ENCODE results near the gene ADAM12.

ADAM12 gene

DNA sequence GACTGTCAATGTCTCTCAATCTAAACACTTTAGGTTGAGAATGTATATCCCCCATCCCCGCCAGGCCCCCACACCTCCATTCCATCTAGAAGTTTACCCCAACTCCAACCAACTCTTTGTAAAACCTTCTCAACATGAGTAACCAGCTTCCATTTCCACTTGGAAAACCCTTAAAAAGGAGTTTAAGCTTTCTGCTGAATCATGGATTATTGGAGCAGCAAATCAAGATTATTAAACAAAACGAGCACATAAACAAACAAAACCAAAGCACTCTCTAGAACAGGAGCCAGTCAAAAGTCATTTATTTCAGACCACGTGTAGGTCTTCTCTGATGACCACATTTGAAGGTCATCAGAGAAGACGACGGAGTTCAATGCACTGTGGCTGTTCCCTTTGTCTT, 278.4 kb downstream of the ADAM12 start:
- no peak overlapping the region for H3K27ac ChIP-seq (ENCODE audit: insufficient read depth, low read depth, low read length, poor library complexity, severe bottlenecking)
- no peaks in the 10 kb centered on the region for H3K4me1 ChIP-seq (ENCODE audit: control insufficient read depth, insufficient read depth, low read length)
- no peak overlapping the region for H3K4me3 ChIP-seq (ENCODE audit: insufficient read depth, low read depth, low read length)
- no peaks in the 10 kb centered on the region for H3K27me3 ChIP-seq (ENCODE audit: control insufficient read depth, insufficient read depth, low read length, poor library complexity, severe bottlenecking)
- WGBS, 2 experiments: 96% methylated on average over 5 of the region's 5 CpGs
- no peaks in the 10 kb centered on the region for H3K36me3 ChIP-seq (ENCODE audit: control insufficient read depth, insufficient read depth, low read length)
- H3K9me3 ChIP-seq (ENCODE audit: control insufficient read depth, low read length): no peaks in the 10 kb centered on the region

DNA sequence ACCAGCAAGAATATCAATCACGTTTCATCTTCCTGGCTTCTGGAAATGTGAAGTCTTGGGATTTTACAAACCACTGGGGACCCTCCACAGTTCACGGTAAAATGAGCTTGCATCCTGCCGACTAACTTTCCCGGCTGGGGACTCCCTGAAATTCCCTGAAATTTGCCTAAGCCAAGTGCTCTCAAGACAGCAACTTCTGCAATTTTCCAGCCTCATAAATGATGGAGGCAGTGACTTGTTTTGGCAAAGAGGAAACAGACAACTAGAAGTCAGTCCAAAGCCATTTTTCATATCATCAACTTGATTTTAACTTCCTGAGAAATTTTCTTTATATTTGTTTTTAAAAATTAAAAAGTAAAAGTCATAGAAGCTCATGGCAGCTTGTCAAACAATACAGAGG, 279.6 kb downstream of the ADAM12 start:
- WGBS, 2 experiments: 86 to 88% methylated on average over 4 of the region's 4 CpGs
- Histone ChIP-seq H3K9me3 (ENCODE audit: control insufficient read depth, low read length) (no peaks in the 10 kb centered on the region), H3K27me3 (ENCODE audit: control insufficient read depth, insufficient read depth, low read length, poor library complexity, severe bottlenecking) (no peaks in the 10 kb centered on the region), H3K27ac (ENCODE audit: insufficient read depth, low read depth, low read length, poor library complexity, severe bottlenecking) (no peak overlapping the region), H3K36me3 (ENCODE audit: control insufficient read depth, insufficient read depth, low read length) (no peaks in the 10 kb centered on the region), H3K4me1 (ENCODE audit: control insufficient read depth, insufficient read depth, low read length) (no peaks in the 10 kb centered on the region), H3K4me3 (ENCODE audit: insufficient read depth, low read depth, low read length) (no peak overlapping the region)

DNA sequence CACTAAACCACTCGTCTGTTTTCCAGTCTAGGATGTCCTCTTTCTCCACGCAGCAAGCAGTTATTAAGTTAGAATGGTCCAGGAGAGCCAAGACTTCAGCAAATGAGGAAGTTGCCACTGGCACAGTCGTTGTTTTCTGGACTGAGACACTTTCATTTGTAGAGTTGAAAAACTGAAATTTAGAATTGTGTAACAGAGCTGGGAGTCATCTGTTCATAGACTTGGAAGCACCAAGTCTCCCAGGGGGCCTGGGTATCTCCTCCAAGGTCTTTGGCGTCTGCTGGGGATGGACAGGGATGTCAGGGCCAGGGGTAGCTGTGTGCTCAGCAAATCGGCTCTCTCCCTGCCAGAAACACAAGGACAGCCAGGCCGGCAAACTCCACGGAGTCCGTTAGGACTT, 283.5 kb downstream of the ADAM12 start:
- no peaks in the 10 kb centered on the region for H3K9me3 ChIP-seq (ENCODE audit: control insufficient read depth, low read length)
- no peaks in the 10 kb centered on the region for H3K4me1 ChIP-seq (ENCODE audit: control insufficient read depth, insufficient read depth, low read length)
- H3K36me3 ChIP-seq (ENCODE audit: control insufficient read depth, insufficient read depth, low read length): no peaks in the 10 kb centered on the region
- H3K4me3 ChIP-seq (ENCODE audit: insufficient read depth, low read depth, low read length): no peak overlapping the region
- H3K27me3 ChIP-seq (ENCODE audit: control insufficient read depth, insufficient read depth, low read length, poor library complexity, severe bottlenecking): no peaks in the 10 kb centered on the region
- no peak overlapping the region for H3K27ac ChIP-seq (ENCODE audit: insufficient read depth, low read depth, low read length, poor library complexity, severe bottlenecking)
- WGBS, 2 experiments: 89 to 91% methylated on average over 8 of the region's 8 CpGs

DNA sequence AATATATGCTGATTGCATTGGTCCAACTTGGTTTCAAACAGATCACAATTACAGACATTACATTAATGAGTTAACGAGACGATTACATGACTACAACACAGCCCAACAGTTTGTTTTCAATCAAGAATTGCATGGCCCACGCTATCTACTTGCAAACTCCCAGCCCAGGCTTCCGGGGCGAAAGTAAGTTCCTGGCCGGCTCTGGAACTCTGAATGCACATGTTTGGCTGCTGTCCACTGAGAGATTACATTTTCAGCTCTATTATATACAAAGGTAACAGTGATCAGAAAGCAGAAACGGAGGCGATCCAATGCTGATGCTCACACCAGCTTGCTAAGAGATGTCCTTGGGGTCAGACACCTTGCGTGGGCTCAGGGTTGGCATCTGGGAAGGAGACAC, 285.6 kb downstream of the ADAM12 start:
- H3K9me3 ChIP-seq (ENCODE audit: control insufficient read depth, low read length): no peaks in the 10 kb centered on the region
- no peak overlapping the region for H3K27ac ChIP-seq (ENCODE audit: insufficient read depth, low read depth, low read length, poor library complexity, severe bottlenecking)
- 92 to 94% methylated on average over 9 of the region's 9 CpGs for WGBS, 2 experiments
- H3K27me3 ChIP-seq (ENCODE audit: control insufficient read depth, insufficient read depth, low read length, poor library complexity, severe bottlenecking): no peaks in the 10 kb centered on the region
- no peak overlapping the region for H3K4me3 ChIP-seq (ENCODE audit: insufficient read depth, low read depth, low read length)
- no peaks in the 10 kb centered on the region for H3K36me3 ChIP-seq (ENCODE audit: control insufficient read depth, insufficient read depth, low read length)
- H3K4me1 ChIP-seq (ENCODE audit: control insufficient read depth, insufficient read depth, low read length): no peaks in the 10 kb centered on the region

DNA sequence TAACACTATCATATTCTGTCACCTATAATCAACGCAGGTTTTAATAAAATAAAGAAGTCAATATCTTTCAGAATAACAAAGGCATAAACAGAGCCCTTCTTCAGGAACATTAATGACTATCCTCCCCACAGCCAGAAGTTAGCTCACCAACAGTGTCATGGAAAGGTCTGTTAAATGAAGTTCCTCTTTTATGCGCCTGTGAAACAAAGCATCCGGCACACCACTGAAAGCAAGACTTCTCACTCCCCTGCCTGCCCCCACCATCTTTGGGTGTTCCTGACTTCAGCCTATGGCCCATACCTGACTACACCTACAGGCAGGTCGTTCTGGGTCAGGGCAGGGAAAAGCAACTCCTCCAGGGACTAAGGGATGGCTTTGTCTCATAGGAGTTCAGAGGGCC, 286.5 kb downstream of the ADAM12 start:
- no peak overlapping the region for H3K27ac ChIP-seq (ENCODE audit: insufficient read depth, low read depth, low read length, poor library complexity, severe bottlenecking)
- no peaks in the 10 kb centered on the region for H3K36me3 ChIP-seq (ENCODE audit: control insufficient read depth, insufficient read depth, low read length)
- H3K27me3 ChIP-seq (ENCODE audit: control insufficient read depth, insufficient read depth, low read length, poor library complexity, severe bottlenecking): no peaks in the 10 kb centered on the region
- 89 to 91% methylated on average over 3 to 4 of the region's 4 CpGs for WGBS, 2 experiments
- no peak overlapping the region for H3K4me3 ChIP-seq (ENCODE audit: insufficient read depth, low read depth, low read length)
- no peaks in the 10 kb centered on the region for H3K4me1 ChIP-seq (ENCODE audit: control insufficient read depth, insufficient read depth, low read length)
- no peaks in the 10 kb centered on the region for H3K9me3 ChIP-seq (ENCODE audit: control insufficient read depth, low read length)

DNA sequence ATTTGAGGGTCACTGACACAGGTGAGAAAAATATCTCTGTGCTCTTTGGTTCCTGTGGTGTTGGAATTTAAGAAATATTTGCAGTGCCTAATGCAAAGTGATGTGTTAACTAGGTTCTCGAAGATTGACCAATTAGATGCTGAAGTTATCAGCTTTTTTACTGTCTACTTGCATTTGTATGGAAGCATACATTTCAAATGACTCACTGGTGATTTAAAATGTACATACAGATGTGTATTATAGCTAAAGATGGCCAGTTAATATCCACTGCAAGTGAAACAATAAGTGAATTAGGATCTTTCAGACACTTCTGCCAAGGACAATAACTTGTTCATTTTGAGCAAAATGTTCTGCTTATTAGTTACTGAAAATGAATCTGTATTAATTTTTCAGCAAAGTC, 287.0 kb downstream of the ADAM12 start:
- H3K4me1 ChIP-seq (ENCODE audit: control insufficient read depth, insufficient read depth, low read length): no peaks in the 10 kb centered on the region
- WGBS, 2 experiments: 73 to 100% methylated on average over 1 of the region's 1 CpG
- no peaks in the 10 kb centered on the region for H3K36me3 ChIP-seq (ENCODE audit: control insufficient read depth, insufficient read depth, low read length)
- no peaks in the 10 kb centered on the region for H3K27me3 ChIP-seq (ENCODE audit: control insufficient read depth, insufficient read depth, low read length, poor library complexity, severe bottlenecking)
- H3K4me3 ChIP-seq (ENCODE audit: insufficient read depth, low read depth, low read length): no peak overlapping the region
- H3K9me3 ChIP-seq (ENCODE audit: control insufficient read depth, low read length): no peaks in the 10 kb centered on the region
- H3K27ac ChIP-seq (ENCODE audit: insufficient read depth, low read depth, low read length, poor library complexity, severe bottlenecking): no peak overlapping the region

DNA sequence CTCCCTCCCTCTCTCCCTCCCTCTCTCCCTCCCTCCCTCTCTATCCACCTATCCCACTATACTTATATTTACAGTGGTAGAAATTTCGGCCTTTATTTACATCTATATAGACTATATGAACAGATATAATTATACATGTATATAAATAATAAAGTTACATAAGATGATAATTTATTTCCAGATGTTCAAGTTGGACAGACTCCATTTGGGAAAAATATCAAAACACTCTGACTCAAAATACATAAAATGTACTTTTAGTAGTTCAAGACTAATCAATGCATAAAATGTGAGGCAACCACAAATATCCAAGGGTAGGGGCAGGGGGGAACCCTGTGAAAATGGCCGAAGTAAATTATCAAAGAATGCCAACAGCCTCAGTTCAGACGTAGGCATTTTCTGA, 288.9 kb downstream of the ADAM12 start:
- no peaks in the 10 kb centered on the region for H3K36me3 ChIP-seq (ENCODE audit: control insufficient read depth, insufficient read depth, low read length)
- WGBS, 2 experiments: 79 to 92% methylated on average over 2 of the region's 3 CpGs

DNA sequence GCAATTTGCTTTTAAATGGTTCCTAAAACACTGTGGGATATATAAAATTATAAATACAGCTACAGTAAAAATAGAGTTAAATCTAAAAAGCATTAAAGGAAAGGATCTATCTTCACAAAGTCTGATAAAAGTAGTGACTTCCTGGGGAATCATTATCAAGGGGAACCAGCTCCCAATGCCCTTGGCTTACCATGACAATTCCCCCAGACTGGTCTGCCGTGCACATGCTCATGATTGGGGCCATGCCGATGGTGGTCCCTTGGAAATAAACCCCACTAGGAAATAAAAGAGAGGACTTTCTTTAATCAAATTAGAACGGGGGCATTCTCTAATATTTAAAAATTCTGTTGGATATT, 290.1 kb downstream of the ADAM12 start:
- 89 to 100% methylated on average over 2 to 3 of the region's 3 CpGs for WGBS, 2 experiments
- no peaks in the 10 kb centered on the region for H3K27me3 ChIP-seq (ENCODE audit: control insufficient read depth, insufficient read depth, low read length, poor library complexity, severe bottlenecking)
- no peaks in the 10 kb centered on the region for H3K4me1 ChIP-seq (ENCODE audit: control insufficient read depth, insufficient read depth, low read length)
- no peaks in the 10 kb centered on the region for H3K9me3 ChIP-seq (ENCODE audit: control insufficient read depth, low read length)
- H3K27ac ChIP-seq (ENCODE audit: insufficient read depth, low read depth, low read length, poor library complexity, severe bottlenecking): no peak overlapping the region
- no peak overlapping the region for H3K4me3 ChIP-seq (ENCODE audit: insufficient read depth, low read depth, low read length)
- no peaks in the 10 kb centered on the region for H3K36me3 ChIP-seq (ENCODE audit: control insufficient read depth, insufficient read depth, low read length)

More for the DNA sequence above, 288.9 kb downstream of the ADAM12 start:
- Histone ChIP-seq H3K4me3 (ENCODE audit: insufficient read depth, low read depth, low read length) (no peak overlapping the region), H3K4me1 (ENCODE audit: control insufficient read depth, insufficient read depth, low read length) (no peaks in the 10 kb centered on the region), H3K27ac (ENCODE audit: insufficient read depth, low read depth, low read length, poor library complexity, severe bottlenecking) (no peak overlapping the region), H3K27me3 (ENCODE audit: control insufficient read depth, insufficient read depth, low read length, poor library complexity, severe bottlenecking) (no peaks in the 10 kb centered on the region), H3K9me3 (ENCODE audit: control insufficient read depth, low read length) (no peaks in the 10 kb centered on the region)

DNA sequence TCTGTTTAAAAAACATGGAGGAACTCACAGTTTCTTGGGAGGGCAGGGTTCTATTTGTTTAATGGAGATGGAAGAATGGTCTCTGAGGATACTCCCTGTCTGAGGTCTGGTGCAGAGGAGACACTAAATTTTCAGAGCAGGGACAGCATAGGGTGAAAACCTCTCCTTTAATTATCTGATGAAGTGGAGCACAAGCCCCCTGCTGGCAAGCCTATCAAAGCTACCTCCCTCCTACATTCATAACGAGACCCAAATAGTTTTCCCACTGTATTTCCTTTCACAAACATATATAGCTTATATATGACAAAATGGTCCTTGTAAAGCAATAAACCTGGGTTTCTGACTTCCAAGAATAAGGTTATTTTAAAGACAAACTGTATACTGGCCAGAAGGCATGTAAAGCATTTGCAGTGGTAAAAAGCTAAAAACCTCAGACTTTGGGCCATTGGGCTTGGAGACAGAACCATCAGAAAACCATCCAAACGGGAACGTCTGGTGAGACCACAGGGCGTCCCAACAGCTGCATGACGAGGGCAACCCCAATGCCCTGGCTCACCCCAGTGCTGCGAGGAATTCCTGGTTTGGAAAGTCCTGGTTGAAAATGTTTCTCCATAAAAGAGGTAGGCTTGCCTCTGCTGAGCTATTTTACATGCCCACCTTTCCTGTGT, 290.6 kb downstream of the ADAM12 start:
- no peak overlapping the region for H3K27ac ChIP-seq (ENCODE audit: insufficient read depth, low read depth, low read length, poor library complexity, severe bottlenecking)
- 91 to 92% methylated on average over 6 of the region's 6 CpGs for WGBS, 2 experiments
- H3K27me3 ChIP-seq (ENCODE audit: control insufficient read depth, insufficient read depth, low read length, poor library complexity, severe bottlenecking): no peaks in the 10 kb centered on the region
- H3K4me1 ChIP-seq (ENCODE audit: control insufficient read depth, insufficient read depth, low read length): no peaks in the 10 kb centered on the region
- H3K4me3 ChIP-seq (ENCODE audit: insufficient read depth, low read depth, low read length): no peak overlapping the region
- no peaks in the 10 kb centered on the region for H3K36me3 ChIP-seq (ENCODE audit: control insufficient read depth, insufficient read depth, low read length)
- no peaks in the 10 kb centered on the region for H3K9me3 ChIP-seq (ENCODE audit: control insufficient read depth, low read length)

DNA sequence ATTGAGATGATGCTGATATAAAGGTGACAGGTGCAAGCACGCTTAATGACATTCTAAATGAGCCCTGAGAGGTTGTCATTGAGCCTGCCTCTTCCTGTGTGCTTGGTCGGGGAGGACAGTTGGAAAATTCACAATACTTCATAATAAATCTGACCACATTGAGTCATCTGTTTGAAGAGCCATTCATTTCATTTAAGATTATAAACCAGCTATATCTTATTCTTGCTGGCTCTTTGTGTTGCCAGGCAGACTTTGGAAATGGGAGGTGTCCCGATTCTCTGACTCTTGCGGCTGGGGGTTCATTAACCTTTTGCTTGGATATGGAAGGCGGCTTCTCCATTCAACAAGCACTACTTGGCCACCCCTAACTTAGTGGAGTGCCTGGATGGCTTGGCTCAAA, 293.7 kb downstream of the ADAM12 start:
- Histone ChIP-seq H3K27ac (ENCODE audit: insufficient read depth, low read depth, low read length, poor library complexity, severe bottlenecking) (no peak overlapping the region), H3K9me3 (ENCODE audit: control insufficient read depth, low read length) (no peaks in the 10 kb centered on the region), H3K36me3 (ENCODE audit: control insufficient read depth, insufficient read depth, low read length) (no peaks in the 10 kb centered on the region), H3K4me1 (ENCODE audit: control insufficient read depth, insufficient read depth, low read length) (no peaks in the 10 kb centered on the region), H3K27me3 (ENCODE audit: control insufficient read depth, insufficient read depth, low read length, poor library complexity, severe bottlenecking) (no peaks in the 10 kb centered on the region), H3K4me3 (ENCODE audit: insufficient read depth, low read depth, low read length) (no peak overlapping the region)
- WGBS, 2 experiments: 93 to 94% methylated on average over 5 of the region's 5 CpGs

Measured in ectodermal cell (in vitro differentiated cells).